SK-N-SH treated with all-trans-retinoic acid at 6 μM for 48 hours (cell line): ENCODE data around the gene GIMAP1.
A peak's percentile ranks its signal among the peaks of the same experiment; 100 is the strongest.

Experiments used
- ATAC-seq: fragments of 200-7000 bp; cut with Tn5 transposase; 3 replicates; pipeline ENCODE4 v1.9.1; 2020; ENCODE audit warnings: mild to moderate bottlenecking, moderate library complexity
- CSDC2 ChIP-seq: fragments of 250-450 bp; sonication (Bioruptor Pico); IDR thresholded peaks from 2 replicates; pipeline ENCODE4 v1.5.0; 2020; ENCODE audit warnings: mild to moderate bottlenecking, moderate library complexity
- ESRRG ChIP-seq: fragments of 250-450 bp; sonication (Bioruptor Pico); IDR thresholded peaks from 2 replicates; pipeline ENCODE4 v1.6.1; 2021; ENCODE audit warnings: mild to moderate bottlenecking
- GLIS3 ChIP-seq: fragments of 250-450 bp; sonication (Bioruptor Pico); IDR thresholded peaks from 2 replicates; pipeline ENCODE4 v1.5.0; 2020; ENCODE audit warnings: mild to moderate bottlenecking, moderate library complexity
- ISL1 ChIP-seq: fragments of 250-450 bp; sonication (Bioruptor Pico); IDR thresholded peaks from 2 replicates; pipeline ENCODE4 v2.1.2; 2022; ENCODE audit warnings: mild to moderate bottlenecking, moderate library complexity
- OSR1 ChIP-seq: fragments of 250-450 bp; sonication (Bioruptor Pico); IDR thresholded peaks from 2 replicates; pipeline ENCODE4 v1.8.0; 2022; ENCODE audit warnings: moderate library complexity, mild to moderate bottlenecking, inconsistent platforms
- PATZ1 ChIP-seq: fragments of 250-450 bp; sonication (Bioruptor Pico); IDR thresholded peaks from 2 replicates; pipeline ENCODE4 v1.8.0; 2020; ENCODE audit warnings: mild to moderate bottlenecking, moderate library complexity, borderline replicate concordance
- PPARA ChIP-seq: fragments of 250-450 bp; sonication (Bioruptor Pico); IDR thresholded peaks from 2 replicates; pipeline ENCODE4 v1.5.0; 2020; ENCODE audit warnings: mild to moderate bottlenecking, borderline replicate concordance
- RARB ChIP-seq: fragments of 250-450 bp; sonication (Bioruptor Pico); IDR thresholded peaks from 2 replicates; pipeline ENCODE4 v1.8.0; 2021; ENCODE audit warnings: mild to moderate bottlenecking, moderate library complexity
- SNAI2 ChIP-seq: fragments of 250-450 bp; sonication (Bioruptor Pico); IDR thresholded peaks from 2 replicates; pipeline ENCODE4 v1.5.0; 2020; ENCODE audit warnings: mild to moderate bottlenecking, moderate library complexity
- TCF4 ChIP-seq: fragments of 250-450 bp; sonication (Bioruptor Pico); IDR thresholded peaks from 2 replicates; pipeline ENCODE4 v1.8.0; 2021; ENCODE audit warnings: mild to moderate bottlenecking, moderate library complexity, borderline replicate concordance
- TOX ChIP-seq: fragments of 250-450 bp; sonication (Bioruptor Pico); IDR thresholded peaks from 2 replicates; pipeline ENCODE4 v1.8.0; 2021; ENCODE audit warnings: mild to moderate bottlenecking, moderate library complexity, borderline replicate concordance
- TSHZ2 ChIP-seq: fragments of 250-450 bp; sonication (Bioruptor Pico); IDR thresholded peaks from 2 replicates; pipeline ENCODE4 v1.5.0; 2020; ENCODE audit warnings: mild to moderate bottlenecking, moderate library complexity
- ZC3H10 ChIP-seq: fragments of 250-450 bp; sonication (Bioruptor Pico); IDR thresholded peaks from 2 replicates; pipeline ENCODE4 v1.5.1; 2021; ENCODE audit warnings: mild to moderate bottlenecking, moderate library complexity
- ZFP3 ChIP-seq: fragments of 250-450 bp; sonication (Bioruptor Pico); IDR thresholded peaks from 2 replicates; pipeline ENCODE4 v1.5.0; 2020; ENCODE audit warnings: mild to moderate bottlenecking, moderate library complexity
- ZFP30 ChIP-seq: fragments of 450-650 bp; formaldehyde crosslinking; IDR thresholded peaks from 2 replicates; pipeline ENCODE4 v1.5.0; 2022; ENCODE audit warnings: mild to moderate bottlenecking, moderate library complexity
- ZNF565 ChIP-seq: fragments of 450-650 bp; formaldehyde crosslinking; conservative IDR thresholded peaks from 2 replicates; pipeline ENCODE4 v1.5.0; 2020; ENCODE audit warnings: low read depth, mild to moderate bottlenecking, moderate library complexity
- ZNF70 ChIP-seq: fragments of 450-650 bp; formaldehyde crosslinking; IDR thresholded peaks from 2 replicates; pipeline ENCODE4 v1.5.0; 2020; ENCODE audit warnings: mild to moderate bottlenecking, moderate library complexity
- ZNF8 ChIP-seq: fragments of 450-650 bp; formaldehyde crosslinking; IDR thresholded peaks from 2 replicates; pipeline ENCODE4 v1.5.0; 2020; ENCODE audit warnings: mild to moderate bottlenecking, moderate library complexity
- TF ChIP-seq, protein P1 (sequence below): fragments of 250-450 bp; sonication (Bioruptor Pico); IDR thresholded peaks from 2 replicates; pipeline ENCODE4 v1.5.1; 2020; ENCODE audit warnings: low read depth, mild to moderate bottlenecking, moderate library complexity
- TF ChIP-seq, protein P2 (sequence below): fragments of 250-450 bp; sonication (Bioruptor Pico); IDR thresholded peaks from 2 replicates; pipeline ENCODE4 v1.8.0; 2021; ENCODE audit warnings: low read depth, mild to moderate bottlenecking, moderate library complexity, borderline replicate concordance
- TF ChIP-seq, protein P3 (sequence below): fragments of 250-450 bp; sonication (Bioruptor Pico); IDR thresholded peaks from 2 replicates; pipeline ENCODE4 v1.5.1; 2021; ENCODE audit warnings: mild to moderate bottlenecking, moderate library complexity

The GIMAP1 gene

DNA sequence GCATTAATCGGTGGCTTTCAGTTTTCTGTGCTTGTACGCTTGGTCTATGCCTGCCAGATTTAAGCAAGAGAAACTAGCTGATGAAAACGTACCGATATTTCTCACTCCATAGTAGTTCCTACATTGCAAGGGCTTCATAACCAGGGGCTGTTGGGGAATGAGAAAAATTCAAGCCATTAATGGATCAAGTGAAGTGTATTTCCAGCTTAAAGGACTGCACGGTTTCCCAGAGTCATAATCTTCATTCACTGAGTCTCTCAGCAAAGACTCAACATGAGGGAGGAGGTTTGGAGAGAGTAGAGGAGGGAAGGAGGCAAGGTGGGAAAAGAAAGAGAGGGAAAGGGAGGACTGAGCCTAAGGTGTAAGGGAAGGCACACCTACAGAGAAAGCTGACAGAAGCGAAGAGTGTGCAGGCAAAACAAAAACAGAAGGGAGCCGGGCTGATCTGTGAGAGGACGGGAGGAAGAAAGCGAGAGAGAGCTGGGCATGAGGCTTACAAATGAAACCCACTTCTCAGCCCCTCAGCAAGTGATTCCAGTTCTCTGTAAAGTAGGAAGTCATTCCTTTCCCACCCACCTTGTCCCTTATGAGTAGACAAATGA, 30.3 kb upstream of the GIMAP1 start:
- ATAC-seq = peak; percentile 83
- TF ChIP-seq, protein P1, sequence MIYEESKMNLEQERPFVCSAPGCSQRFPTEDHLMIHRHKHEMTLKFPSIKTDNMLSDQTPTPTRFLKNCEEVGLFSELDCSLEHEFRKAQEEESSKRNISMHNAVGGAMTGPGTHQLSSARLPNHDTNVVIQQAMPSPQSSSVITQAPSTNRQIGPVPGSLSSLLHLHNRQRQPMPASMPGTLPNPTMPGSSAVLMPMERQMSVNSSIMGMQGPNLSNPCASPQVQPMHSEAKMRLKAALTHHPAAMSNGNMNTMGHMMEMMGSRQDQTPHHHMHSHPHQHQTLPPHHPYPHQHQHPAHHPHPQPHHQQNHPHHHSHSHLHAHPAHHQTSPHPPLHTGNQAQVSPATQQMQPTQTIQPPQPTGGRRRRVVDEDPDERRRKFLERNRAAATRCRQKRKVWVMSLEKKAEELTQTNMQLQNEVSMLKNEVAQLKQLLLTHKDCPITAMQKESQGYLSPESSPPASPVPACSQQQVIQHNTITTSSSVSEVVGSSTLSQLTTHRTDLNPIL (CRISPR knock-in tag) = no peak
- TF ChIP-seq CSDC2 (no peak), TCF4 (no peak), SNAI2 (CRISPR knock-in tag) (no peak), OSR1 (no peak), ZFP30 (CRISPR knock-in tag) (no peak), TOX (CRISPR knock-in tag) (no peak), ESRRG (CRISPR knock-in tag) (no peak), ZNF70 (CRISPR knock-in tag) (no peak), ISL1 (CRISPR knock-in tag) (no peak), TSHZ2 (CRISPR knock-in tag) (no peak)
- TF ChIP-seq, protein P2, sequence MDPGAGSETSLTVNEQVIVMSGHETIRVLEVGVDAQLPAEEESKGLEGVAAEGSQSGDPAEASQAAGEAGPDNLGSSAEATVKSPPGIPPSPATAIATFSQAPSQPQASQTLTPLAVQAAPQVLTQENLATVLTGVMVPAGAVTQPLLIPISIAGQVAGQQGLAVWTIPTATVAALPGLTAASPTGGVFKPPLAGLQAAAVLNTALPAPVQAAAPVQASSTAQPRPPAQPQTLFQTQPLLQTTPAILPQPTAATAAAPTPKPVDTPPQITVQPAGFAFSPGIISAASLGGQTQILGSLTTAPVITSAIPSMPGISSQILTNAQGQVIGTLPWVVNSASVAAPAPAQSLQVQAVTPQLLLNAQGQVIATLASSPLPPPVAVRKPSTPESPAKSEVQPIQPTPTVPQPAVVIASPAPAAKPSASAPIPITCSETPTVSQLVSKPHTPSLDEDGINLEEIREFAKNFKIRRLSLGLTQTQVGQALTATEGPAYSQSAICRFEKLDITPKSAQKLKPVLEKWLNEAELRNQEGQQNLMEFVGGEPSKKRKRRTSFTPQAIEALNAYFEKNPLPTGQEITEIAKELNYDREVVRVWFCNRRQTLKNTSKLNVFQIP = no peak

- ATAC-seq = no peak
- TF ChIP-seq TOX (CRISPR knock-in tag) (no peak), SNAI2 (CRISPR knock-in tag) (no peak), ZNF8 (CRISPR knock-in tag) (no peak), RARB (CRISPR knock-in tag) (no peak), TCF4 (no peak), PATZ1 (CRISPR knock-in tag) (no peak), ZFP3 (CRISPR knock-in tag) (no peak), ZNF70 (CRISPR knock-in tag) (no peak), GLIS3 (no peak), ZC3H10 (CRISPR knock-in tag) (no peak), CSDC2 (no peak), ESRRG (CRISPR knock-in tag) (no peak), ZFP30 (CRISPR knock-in tag) (no peak), TSHZ2 (CRISPR knock-in tag) (no peak), OSR1 (no peak), PPARA (CRISPR knock-in tag) (no peak), ZNF565 (CRISPR knock-in tag) (no peak)
- TF ChIP-seq, protein P1 (CRISPR knock-in tag) = no peak
- TF ChIP-seq, protein P2 = no peak
- TF ChIP-seq, protein P3, sequence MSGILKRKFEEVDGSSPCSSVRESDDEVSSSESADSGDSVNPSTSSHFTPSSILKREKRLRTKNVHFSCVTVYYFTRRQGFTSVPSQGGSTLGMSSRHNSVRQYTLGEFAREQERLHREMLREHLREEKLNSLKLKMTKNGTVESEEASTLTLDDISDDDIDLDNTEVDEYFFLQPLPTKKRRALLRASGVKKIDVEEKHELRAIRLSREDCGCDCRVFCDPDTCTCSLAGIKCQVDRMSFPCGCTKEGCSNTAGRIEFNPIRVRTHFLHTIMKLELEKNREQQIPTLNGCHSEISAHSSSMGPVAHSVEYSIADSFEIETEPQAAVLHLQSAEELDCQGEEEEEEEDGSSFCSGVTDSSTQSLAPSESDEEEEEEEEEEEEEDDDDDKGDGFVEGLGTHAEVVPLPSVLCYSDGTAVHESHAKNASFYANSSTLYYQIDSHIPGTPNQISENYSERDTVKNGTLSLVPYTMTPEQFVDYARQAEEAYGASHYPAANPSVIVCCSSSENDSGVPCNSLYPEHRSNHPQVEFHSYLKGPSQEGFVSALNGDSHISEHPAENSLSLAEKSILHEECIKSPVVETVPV = no peak
Observed at GRCh38 chr7:150688630-150689029, 27.8 kb upstream of the GIMAP1 start.
